ENCODE data around the gene DPAGT1. TPM values are rescaled to one million over a fixed set of nuclear protein-coding genes. Genes with fewer than 3 reads are reported as not detected.

The DPAGT1 gene
- total RNA-seq, 2 donors from 2014 or later = 57.6 to 85.7 TPM

DNA sequence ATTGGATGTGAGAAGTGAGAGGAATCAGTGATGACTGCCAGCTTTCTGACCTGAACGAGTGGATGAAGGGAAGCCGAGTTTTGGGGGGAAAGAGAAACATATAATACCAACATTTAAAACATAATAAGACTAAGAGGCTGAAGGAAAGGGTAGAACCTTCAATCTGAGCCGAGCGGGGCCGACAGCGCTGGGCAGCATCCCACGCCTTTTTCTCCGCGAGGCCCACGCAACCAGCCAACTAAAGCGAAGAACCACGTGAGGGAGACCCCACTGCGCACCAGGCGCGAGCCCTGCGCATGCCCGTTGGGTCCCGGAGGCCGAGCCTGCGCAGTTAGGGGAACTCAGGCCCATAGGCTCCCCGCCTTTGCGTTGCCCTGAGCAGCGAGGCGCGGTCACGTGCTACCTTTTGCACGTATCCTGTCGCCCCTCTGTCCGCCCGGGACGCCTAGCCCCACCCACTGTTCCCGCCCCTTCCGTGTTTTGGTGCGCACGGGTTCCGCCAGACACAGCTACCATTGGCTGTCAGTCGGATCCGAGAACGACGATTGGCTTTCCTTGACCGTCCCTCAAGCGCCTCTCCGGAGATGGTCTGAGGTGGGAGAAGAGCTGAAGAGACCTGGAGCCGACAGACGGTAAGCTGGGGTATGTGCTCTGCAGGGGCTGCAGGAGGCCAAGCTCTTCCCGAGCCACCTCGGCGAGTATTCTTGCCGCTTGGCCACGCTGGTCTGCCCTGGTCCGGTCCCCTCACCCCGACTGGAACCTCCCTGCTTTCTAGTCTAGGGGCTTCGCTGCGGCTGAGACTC, 19.6 kb upstream of the DPAGT1 start, which contains the start of gene HINFP:
Gene HINFP, plus strand, starts transcription at position 573 of the 803 bp plus-strand sequence. CDS start 5,365 bp downstream, outside the sequence.
- peak within 1 kb of the TSS; percentile 87 for H3K27ac Mint-ChIP-seq
- H3K9me3 Mint-ChIP-seq = no peaks in the 10 kb centered on the region
- H3K4me1 Mint-ChIP-seq = peaks cover 21% of the 10 kb centered on the region
- ATAC-seq (replicated peaks) = peak; percentile 99
- H3K27me3 Mint-ChIP-seq = no peaks in the 10 kb centered on the region
- peaks cover 44% of the 10 kb centered on the region for H3K36me3 Mint-ChIP-seq (ENCODE audit: low read depth)
- H3K4me3 Mint-ChIP-seq = peak within 1 kb of the TSS; percentile 88

DNA sequence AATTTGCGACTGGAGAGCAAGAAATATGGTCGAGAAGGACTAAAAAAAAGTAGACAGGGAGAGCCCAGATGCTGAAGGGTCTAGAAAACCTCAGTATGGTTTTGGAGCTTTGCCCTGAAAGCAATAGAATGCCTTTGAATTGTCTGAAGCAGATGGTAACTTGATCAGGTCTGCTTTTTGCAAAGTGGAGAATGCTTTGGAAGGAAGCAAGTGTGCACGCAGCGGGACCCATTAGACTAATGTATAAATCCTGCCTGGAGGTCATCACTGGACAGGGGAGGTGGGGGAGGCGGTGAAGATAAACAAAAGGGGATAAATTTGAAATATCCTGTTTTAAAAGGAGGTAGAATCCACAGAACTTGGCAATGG, 19.0 kb upstream of the DPAGT1 start:
- ATAC-seq (replicated peaks) = no peak
- no peaks in the 10 kb centered on the region for H3K27me3 Mint-ChIP-seq
- peaks cover 25% of the 10 kb centered on the region for H3K4me1 Mint-ChIP-seq

DNA sequence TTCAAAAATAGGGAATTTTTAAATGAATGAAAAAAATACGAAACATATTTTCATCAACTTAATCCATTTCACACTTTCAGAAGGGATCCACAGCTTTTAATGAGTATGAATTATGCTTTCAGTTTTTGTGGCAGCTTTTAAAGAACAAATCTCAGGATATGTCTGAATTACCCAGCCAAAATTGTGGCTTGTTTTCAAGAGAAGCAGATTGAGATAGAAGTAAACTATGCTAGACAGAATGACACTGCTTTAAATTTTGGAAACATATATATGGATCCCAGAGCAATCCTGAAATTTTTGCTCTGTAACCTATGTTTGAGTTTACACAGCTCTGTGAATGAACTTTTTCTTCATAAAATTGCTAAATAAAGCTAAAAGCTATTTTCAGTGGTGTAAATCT, 17.3 kb upstream of the DPAGT1 start:
- H3K9me3 Mint-ChIP-seq = no peaks in the 10 kb centered on the region
- no peak overlapping the region for H3K4me3 Mint-ChIP-seq
- ATAC-seq (replicated peaks) = no peak
- no peak overlapping the region for H3K27ac Mint-ChIP-seq
- H3K27me3 Mint-ChIP-seq = no peaks in the 10 kb centered on the region
- H3K4me1 Mint-ChIP-seq = peaks cover 31% of the 10 kb centered on the region
- peaks cover 57% of the 10 kb centered on the region for H3K36me3 Mint-ChIP-seq (ENCODE audit: low read depth)

More for the DNA sequence above, 19.0 kb upstream of the DPAGT1 start:
- Mint-ChIP-seq H3K36me3 (ENCODE audit: low read depth) (peaks cover 49% of the 10 kb centered on the region), H3K4me3 (peak overlapping the region; percentile 88), H3K27ac (peak overlapping the region; percentile 87), H3K9me3 (no peaks in the 10 kb centered on the region)

DNA sequence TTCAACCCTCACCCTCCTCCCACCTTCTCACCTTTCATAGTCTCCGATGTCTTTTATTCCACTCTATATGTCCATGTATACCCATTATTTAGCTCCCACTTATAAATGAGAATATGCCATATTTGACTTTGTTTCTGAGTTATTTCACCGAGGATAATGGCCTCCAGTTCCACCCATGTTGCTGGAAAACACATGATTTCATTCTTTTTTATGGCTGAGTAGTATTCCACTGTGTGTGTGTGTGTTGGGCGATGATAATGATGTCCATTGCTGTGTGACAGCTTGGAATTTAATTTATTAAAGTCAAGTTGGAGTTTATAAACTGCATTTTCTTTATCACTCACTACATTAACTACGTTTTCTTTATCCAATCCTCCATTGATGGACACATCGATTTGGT, 16.6 kb upstream of the DPAGT1 start:
- no peaks in the 10 kb centered on the region for H3K9me3 Mint-ChIP-seq
- H3K27ac Mint-ChIP-seq = no peak overlapping the region
- H3K4me1 Mint-ChIP-seq = peaks cover 33% of the 10 kb centered on the region
- no peak overlapping the region for H3K4me3 Mint-ChIP-seq
- no peaks in the 10 kb centered on the region for H3K27me3 Mint-ChIP-seq
- H3K36me3 Mint-ChIP-seq (ENCODE audit: low read depth) = peaks cover 57% of the 10 kb centered on the region
- no peak for ATAC-seq (replicated peaks)

DNA sequence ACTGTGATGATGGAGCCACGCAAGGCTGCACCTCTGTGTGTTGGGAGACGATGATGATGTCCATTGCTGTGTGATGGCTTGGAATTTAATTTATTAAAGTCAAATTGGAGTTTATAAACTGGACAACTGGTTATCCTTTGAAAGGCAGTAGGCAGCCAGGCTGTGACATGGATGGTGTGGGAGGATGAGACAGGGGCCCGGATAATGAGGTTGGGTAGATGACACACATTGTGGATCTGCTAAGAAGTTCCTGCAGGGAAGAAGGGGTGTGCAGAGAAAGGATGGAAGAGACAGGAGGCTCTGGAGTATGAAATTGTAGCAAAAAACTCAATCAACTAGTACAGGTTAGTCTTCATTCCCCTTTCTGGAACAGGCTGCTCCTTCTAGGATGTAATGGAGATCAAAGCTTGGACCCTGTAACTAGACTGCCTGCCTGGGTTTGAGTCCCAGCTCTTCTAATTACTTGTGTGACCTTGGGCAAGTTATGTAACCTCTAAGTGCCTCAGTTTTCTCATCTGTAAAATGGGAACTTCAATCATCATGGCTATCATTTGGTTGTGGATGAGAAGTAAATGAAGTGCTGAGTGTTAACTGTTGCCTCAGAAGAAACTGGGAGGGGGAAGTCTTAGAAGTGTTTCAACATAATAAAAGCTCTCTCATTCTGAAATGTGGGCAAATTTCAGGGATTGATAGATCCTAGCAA, 15.5 kb upstream of the DPAGT1 start:
- ATAC-seq (replicated peaks) = no peak
- Mint-ChIP-seq H3K27me3 (no peaks in the 10 kb centered on the region), H3K27ac (peak overlapping the region; percentile 86), H3K9me3 (no peaks in the 10 kb centered on the region), H3K4me1 (peaks cover 30% of the 10 kb centered on the region), H3K36me3 (ENCODE audit: low read depth) (peaks cover 56% of the 10 kb centered on the region), H3K4me3 (peak overlapping the region; percentile 78)

DNA sequence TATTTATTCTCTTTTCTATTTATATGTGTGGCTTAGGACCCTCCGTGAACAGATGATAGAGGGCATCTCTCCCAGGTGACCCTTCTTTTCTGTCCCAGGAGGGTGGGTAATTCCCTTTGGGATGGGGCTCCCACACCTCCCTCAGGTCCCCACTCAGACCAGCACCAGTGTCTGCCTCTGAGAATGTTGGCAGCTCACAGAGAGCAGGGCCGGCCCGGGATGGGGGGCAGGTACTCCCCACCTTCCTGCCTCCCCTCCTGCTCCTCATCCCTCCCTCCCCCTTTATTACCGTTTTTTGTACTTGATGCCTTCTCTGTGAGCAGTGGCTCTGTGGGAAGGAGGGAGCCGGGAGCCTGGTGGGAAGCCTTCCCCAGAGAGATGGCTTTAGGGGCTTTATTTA, 14.9 kb upstream of the DPAGT1 start:
- Mint-ChIP-seq H3K27me3 (no peaks in the 10 kb centered on the region), H3K9me3 (no peaks in the 10 kb centered on the region), H3K4me1 (peaks cover 28% of the 10 kb centered on the region), H3K36me3 (ENCODE audit: low read depth) (peaks cover 59% of the 10 kb centered on the region), H3K27ac (peak overlapping the region; percentile 86), H3K4me3 (peak overlapping the region; percentile 78)
- ATAC-seq (replicated peaks) = no peak

DNA sequence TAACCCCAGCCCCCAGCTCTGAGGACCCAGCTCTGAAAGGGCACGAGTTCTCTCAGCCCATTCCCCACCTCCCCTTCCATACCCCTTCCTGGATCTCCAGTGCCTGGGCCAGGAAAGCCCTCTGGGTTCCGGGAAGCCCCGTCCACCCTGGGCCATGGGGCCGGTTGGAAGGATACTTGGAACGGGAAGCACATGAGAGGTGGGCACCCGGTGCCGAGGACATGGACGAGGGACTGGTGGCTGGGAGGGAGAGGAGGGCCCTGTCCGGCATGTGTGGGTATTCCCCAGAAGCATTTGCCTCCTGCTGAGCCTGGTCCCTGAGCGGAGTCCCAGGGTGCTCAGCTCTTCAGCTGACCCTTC, 14.6 kb upstream of the DPAGT1 start:
- Mint-ChIP-seq H3K27ac (peak overlapping the region; percentile 86), H3K27me3 (no peaks in the 10 kb centered on the region), H3K36me3 (ENCODE audit: low read depth) (peaks cover 59% of the 10 kb centered on the region), H3K4me1 (peaks cover 28% of the 10 kb centered on the region), H3K4me3 (peak overlapping the region; percentile 78), H3K9me3 (no peaks in the 10 kb centered on the region)
- no peak for ATAC-seq (replicated peaks)

DNA sequence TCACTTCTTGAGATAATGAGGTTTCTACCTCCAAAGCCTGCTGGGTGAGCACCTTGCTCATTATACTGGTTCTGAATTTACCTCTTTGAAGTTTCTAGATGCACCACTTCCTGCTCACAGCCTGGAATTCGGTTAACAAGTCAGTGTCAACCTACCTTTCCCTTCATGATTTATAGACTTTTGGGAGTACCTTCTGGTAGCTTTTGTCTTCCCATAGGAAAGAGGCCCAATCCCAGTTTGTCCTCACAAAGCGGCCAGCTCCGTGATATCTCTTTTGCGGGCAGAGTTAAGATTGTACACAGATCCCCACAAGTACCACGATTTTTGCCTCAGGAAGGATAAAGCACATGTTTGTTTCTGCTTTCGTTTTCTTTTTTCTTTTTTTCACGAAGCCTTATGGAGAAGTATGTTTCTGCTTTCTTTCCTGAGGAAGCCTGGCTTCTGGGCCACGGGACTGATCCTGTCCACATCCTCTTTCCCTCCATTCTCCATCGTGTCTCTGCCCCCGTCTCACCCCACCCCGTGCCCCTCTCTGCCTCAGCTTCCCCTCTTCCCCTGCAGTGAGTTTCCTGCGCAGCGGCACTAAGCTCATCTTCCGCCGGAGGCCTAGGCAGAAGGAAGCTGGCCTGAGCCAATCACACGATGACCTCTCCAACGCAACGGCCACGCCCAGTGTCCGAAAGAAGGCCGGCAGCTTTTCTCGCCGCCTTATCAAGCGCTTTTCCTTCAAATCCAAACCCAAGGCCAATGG, 14.0 kb upstream of the DPAGT1 start:
- peak overlapping the region; percentile 86 for H3K27ac Mint-ChIP-seq
- peaks cover 63% of the 10 kb centered on the region for H3K36me3 Mint-ChIP-seq (ENCODE audit: low read depth)
- ATAC-seq (replicated peaks) = peak; percentile 82
- peak overlapping the region; percentile 78 for H3K4me3 Mint-ChIP-seq
- no peaks in the 10 kb centered on the region for H3K27me3 Mint-ChIP-seq
- no peaks in the 10 kb centered on the region for H3K9me3 Mint-ChIP-seq
- H3K4me1 Mint-ChIP-seq = peaks cover 26% of the 10 kb centered on the region

DNA sequence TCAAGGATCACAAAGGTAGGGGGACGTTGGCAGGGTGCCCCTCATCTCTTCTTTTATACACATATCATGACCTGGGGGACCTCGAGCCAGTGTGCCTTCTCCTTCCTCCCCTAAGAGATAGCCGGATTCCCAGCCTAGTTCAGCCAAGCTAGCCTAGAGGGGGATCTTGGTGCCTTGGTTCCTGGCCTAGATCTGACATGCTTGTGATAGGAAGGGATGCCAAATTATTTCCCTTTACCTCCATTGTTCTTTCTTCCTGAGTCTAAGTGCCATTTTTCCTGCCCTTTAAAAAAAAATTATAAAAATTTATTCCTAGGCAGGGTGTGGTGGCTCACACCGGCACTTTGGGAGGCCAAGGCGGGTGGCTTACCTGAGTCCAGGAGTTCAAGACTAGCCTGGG, 12.7 kb upstream of the DPAGT1 start:
- Mint-ChIP-seq H3K4me3 (no peak overlapping the region), H3K9me3 (no peaks in the 10 kb centered on the region), H3K27ac (peak overlapping the region; percentile 56), H3K27me3 (no peaks in the 10 kb centered on the region), H3K4me1 (peaks cover 23% of the 10 kb centered on the region), H3K36me3 (ENCODE audit: low read depth) (peaks cover 71% of the 10 kb centered on the region)
- ATAC-seq (replicated peaks) = no peak

DNA sequence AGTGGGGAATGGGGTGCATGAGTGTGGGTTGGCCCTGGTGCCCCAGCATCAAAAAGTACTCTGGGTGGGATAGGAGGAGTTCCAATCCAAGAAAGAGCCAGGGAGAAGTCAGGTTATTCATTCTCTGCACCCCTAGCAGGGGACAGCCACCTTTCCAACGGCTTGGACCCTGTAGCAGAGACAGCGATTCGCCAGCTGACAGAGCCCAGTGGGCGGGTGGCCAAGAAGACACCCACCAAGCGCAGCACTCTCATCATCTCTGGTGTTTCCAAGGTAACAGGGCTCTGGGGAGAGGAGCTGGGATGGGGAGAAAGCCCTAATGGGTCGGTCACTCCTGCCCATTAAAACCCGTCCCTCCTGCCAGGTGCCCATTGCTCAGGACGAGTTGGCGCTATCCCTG, 12.1 kb upstream of the DPAGT1 start:
- no peak for ATAC-seq (replicated peaks)
- H3K36me3 Mint-ChIP-seq (ENCODE audit: low read depth) = peaks cover 76% of the 10 kb centered on the region
- H3K9me3 Mint-ChIP-seq = no peaks in the 10 kb centered on the region
- no peaks in the 10 kb centered on the region for H3K27me3 Mint-ChIP-seq
- peaks cover 30% of the 10 kb centered on the region for H3K4me1 Mint-ChIP-seq
- no peak overlapping the region for H3K4me3 Mint-ChIP-seq
- H3K27ac Mint-ChIP-seq = peak overlapping the region; percentile 56

DNA sequence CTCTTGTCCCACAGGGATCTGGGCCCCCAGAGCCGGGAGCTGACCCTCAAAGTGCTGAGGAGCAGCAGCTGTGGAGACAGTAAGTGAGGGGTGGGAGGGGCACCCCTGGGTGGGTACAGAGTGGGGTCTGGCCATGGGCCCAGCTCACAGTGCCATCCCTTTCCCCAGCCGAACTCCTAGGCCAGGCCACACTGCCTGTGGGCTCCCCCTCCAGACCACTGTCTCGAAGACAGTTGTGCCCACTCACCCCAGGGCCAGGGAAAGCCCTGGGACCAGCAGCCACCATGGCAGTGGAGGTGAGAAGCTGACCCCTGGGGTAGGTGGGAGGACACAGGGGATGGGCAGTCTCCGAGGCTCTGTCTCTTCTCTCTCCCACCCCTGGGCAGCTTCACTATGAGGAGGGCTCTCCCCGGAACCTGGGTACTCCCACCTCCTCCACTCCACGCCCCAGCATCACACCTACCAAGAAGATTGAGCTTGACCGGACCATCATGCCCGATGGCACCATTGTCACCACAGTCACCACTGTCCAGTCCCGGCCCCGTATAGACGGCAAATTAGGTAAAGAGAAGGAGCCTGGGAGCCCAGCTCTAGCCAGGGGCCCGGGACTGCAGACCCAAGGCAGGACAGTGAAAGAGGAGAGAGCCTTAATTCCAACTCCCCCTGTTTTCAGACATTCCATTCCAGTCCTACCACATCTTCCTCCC, 10.8 kb upstream of the DPAGT1 start:
- no peak for ATAC-seq (replicated peaks)
- Mint-ChIP-seq H3K27ac (peak overlapping the region; percentile 23), H3K4me3 (no peak overlapping the region), H3K36me3 (ENCODE audit: low read depth) (peaks cover 84% of the 10 kb centered on the region), H3K4me1 (peaks cover 33% of the 10 kb centered on the region), H3K9me3 (no peaks in the 10 kb centered on the region), H3K27me3 (no peaks in the 10 kb centered on the region)

DNA sequence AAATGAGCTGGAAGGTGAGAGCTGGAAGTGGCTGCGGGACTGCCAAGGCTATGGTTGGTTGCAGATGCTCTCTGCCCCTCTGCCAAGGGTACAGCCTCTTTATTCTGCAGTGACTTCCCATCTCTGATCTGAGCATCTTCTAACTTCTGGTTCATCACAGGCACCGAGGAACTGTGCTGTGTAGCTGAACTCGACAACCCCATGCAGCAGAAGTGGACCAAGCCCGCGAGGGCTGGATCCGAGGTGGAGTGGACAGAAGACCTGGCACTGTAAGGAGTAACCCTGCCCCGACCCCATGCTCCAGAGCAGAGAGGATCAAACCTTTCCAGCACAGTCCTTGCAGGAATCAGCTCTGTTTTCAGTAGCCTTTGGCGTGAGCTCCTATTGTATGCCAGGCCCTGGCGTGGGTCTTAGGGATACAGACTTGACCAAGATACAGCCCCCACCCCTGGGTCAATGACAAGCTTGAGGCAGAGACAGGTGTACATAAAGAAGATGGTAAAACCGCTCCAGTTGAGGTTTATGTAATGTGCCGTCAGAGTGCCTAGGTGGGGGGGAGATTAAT, 9.8 kb upstream of the DPAGT1 start:
- Mint-ChIP-seq H3K36me3 (ENCODE audit: low read depth) (peaks cover 75% of the 10 kb centered on the region), H3K27me3 (no peaks in the 10 kb centered on the region), H3K27ac (peak overlapping the region; percentile 63), H3K9me3 (no peaks in the 10 kb centered on the region), H3K4me3 (no peak overlapping the region), H3K4me1 (peaks cover 33% of the 10 kb centered on the region)
- ATAC-seq (replicated peaks) = no peak

DNA sequence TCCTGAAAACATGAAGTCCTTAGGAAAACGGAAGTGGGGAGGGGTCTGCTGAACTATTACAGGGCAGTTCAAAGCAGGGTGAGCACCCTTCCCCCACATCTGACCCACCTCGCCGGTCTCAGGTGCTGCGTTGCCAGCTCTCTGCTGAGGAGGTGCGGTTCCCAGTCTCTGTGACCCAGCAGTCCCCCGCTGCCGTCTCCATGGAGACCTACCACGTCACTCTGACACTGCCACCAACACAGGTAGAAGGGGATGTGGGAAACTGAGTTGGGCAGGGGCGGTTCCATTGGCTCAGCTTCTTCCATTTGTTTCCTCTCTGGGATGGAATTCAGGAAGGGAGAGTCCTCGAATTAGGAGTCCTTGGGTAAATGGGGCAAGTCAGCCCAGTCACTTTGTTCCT, 8.8 kb upstream of the DPAGT1 start:
- Mint-ChIP-seq H3K9me3 (no peaks in the 10 kb centered on the region), H3K36me3 (ENCODE audit: low read depth) (peaks cover 65% of the 10 kb centered on the region), H3K4me3 (peak overlapping the region; percentile 98), H3K27me3 (no peaks in the 10 kb centered on the region), H3K27ac (peak overlapping the region; percentile 77), H3K4me1 (peaks cover 27% of the 10 kb centered on the region)
- ATAC-seq (replicated peaks) = no peak

DNA sequence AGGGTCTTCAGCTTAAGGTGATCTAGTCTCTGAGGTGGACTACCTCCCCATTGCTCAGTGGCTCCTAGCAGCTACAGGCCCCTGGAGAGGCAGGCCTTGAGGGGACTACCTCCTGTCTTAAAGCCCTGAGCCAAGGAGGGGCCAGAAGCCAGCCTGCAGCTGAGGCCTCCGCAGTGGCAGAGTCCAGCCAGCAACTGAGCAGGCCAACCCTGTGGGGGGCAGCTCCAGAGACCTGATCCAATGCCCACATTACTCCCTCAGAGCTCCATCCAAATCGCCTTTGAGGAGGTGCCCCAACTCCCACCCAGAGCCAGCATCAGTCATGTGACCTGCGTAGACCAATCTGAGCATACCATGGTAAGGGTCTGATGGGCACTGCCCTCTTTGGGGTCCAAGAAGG, 8.2 kb upstream of the DPAGT1 start:
- Mint-ChIP-seq H3K4me3 (peak overlapping the region; percentile 98), H3K36me3 (ENCODE audit: low read depth) (peaks cover 59% of the 10 kb centered on the region), H3K27me3 (no peaks in the 10 kb centered on the region), H3K4me1 (peaks cover 22% of the 10 kb centered on the region), H3K27ac (peak overlapping the region; percentile 77), H3K9me3 (no peaks in the 10 kb centered on the region)
- no peak for ATAC-seq (replicated peaks)

Measured in activated T-helper 17 cell treated with anti-CD3 and anti-CD28 coated beads, Interleukin-2, amount 50 U/mL, for 72 hours (primary cell).